ENCODE measurements around the gene EMC6.

DNA sequence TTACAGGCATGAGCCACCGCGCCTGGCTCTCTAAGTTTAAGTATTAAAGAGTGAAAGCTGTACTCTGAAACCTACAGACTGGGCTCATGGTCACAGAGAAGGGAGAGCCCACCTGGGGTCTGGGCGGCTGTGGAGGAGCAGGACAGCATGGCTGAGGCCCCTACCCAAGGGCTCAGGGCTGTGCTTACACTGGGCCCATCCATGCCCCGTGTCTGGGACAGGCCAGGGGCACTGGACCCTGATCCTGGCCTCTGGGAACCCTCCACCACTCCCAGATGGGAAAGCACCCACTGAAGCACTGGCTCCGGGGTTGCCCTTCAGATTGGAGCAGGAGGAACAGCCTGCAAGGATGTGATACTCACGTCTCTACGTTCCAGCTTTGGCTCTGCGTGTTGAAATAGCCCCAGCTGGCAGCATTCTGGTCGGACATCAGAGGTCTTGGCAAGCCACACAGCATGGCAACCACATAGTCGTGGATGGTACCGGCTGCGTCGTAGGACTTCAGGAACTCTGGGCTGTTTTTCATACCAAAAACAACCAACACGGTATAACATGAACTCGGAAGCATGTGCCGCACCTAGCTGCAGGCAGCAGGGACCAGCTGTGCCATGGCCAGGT is 45.5 kb upstream of the EMC6 start:
- TF ChIP-seq FOXK2 (IDR thresholded peaks at IDR 0.05): no peak
- TF ChIP-seq FOXA1 (IDR thresholded peaks at IDR 0.05): no peak
- no peak for TF ChIP-seq TARDBP (IDR thresholded peaks at IDR 0.05)
- no peak for TF ChIP-seq ARNT (IDR thresholded peaks at IDR 0.05)
- no peak for TF ChIP-seq SP1 (IDR thresholded peaks at IDR 0.05)
- TF ChIP-seq BHLHE40 (IDR thresholded peaks at IDR 0.05; ENCODE audit: borderline replicate concordance): no peak
- no peak for TF ChIP-seq HDGF (IDR thresholded peaks at IDR 0.05; ENCODE audit: borderline replicate concordance)
- no peak for TF ChIP-seq ELF4 (IDR thresholded peaks at IDR 0.05)
- no peak for TF ChIP-seq SUZ12 (IDR thresholded peaks at IDR 0.05)
- TF ChIP-seq NFRKB (IDR thresholded peaks at IDR 0.05): no peak
- TF ChIP-seq, protein P1, sequence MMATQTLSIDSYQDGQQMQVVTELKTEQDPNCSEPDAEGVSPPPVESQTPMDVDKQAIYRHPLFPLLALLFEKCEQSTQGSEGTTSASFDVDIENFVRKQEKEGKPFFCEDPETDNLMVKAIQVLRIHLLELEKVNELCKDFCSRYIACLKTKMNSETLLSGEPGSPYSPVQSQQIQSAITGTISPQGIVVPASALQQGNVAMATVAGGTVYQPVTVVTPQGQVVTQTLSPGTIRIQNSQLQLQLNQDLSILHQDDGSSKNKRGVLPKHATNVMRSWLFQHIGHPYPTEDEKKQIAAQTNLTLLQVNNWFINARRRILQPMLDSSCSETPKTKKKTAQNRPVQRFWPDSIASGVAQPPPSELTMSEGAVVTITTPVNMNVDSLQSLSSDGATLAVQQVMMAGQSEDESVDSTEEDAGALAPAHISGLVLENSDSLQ (IDR thresholded peaks at IDR 0.05): no peak
- no peak for TF ChIP-seq FOXM1 (IDR thresholded peaks at IDR 0.05; ENCODE audit: borderline replicate concordance)
- TF ChIP-seq LEF1 (IDR thresholded peaks at IDR 0.05; ENCODE audit: borderline replicate concordance): no peak
